Fibroblast of lung (primary cell): Measurements from ENCODE around the gene COL4A5. TPM values are rescaled to one million over a fixed set of nuclear protein-coding genes. Genes with fewer than 3 reads are reported as not detected.

Source experiments
- DNase-seq, 2 donors: peaks; one replicate each; pipeline versions ENCODE4 v3.0.0 to v3.0.0-alpha.2; 2010; ENCODE audit warnings: low read depth in 2 of 2
- H2AFZ ChIP-seq: 2 replicates; pipeline ENCODE4 v1.5.1; 2012; ENCODE audit warnings: low read length, control low read depth, inconsistent platforms
- H3K27ac ChIP-seq: 2 replicates; pipeline ENCODE4 v1.5.1; 2011; ENCODE audit warnings: low read length, control low read depth; ENCODE audit not compliant: insufficient read depth
- H3K27me3 ChIP-seq: 2 replicates; pipeline ENCODE4 v1.5.1; 2011; ENCODE audit warnings: mild to moderate bottlenecking, low read length; ENCODE audit not compliant: control insufficient read depth, insufficient read depth
- H3K36me3 ChIP-seq: 2 replicates; pipeline ENCODE4 v1.5.1; 2011; ENCODE audit warnings: low read length; ENCODE audit not compliant: control insufficient read depth, insufficient read depth
- H3K4me1 ChIP-seq: 2 replicates; pipeline ENCODE4 v1.5.1; 2011; ENCODE audit warnings: low read length; ENCODE audit not compliant: control insufficient read depth, insufficient read depth; ENCODE audit errors: extremely low read depth
- H3K4me2 ChIP-seq: 2 replicates; pipeline ENCODE4 v1.5.1; 2011; ENCODE audit warnings: low read length, control low read depth; ENCODE audit not compliant: insufficient read depth; ENCODE audit errors: extremely low read depth
- H3K4me3 ChIP-seq, 4 experiments: fragments of 200-600 bp in 1 of 4; sonication (generic) in 1 of 4; replicated peaks in 1 of 4; 2 replicates each; pipeline ENCODE4 v1.5.1; 2011 to 2016; ENCODE audit warnings: low read length in 4 of 4, low read depth in 3 of 4, mild to moderate bottlenecking in 3 of 4, control low read depth in 2 of 4, inconsistent platforms in 1 of 4, mixed read lengths in 1 of 4; ENCODE audit not compliant: insufficient read depth in 1 of 4; ENCODE audit errors: control extremely low read depth in 1 of 4
- H3K79me2 ChIP-seq: 2 replicates; pipeline ENCODE4 v1.5.1; 2012; ENCODE audit warnings: mild to moderate bottlenecking, low read length, inconsistent platforms; ENCODE audit not compliant: control insufficient read depth, insufficient read depth
- H3K9ac ChIP-seq: 2 replicates; pipeline ENCODE4 v1.5.1; 2011; ENCODE audit warnings: mild to moderate bottlenecking, low read length, control low read depth; ENCODE audit not compliant: insufficient read depth
- H3K9me3 ChIP-seq: 2 replicates; pipeline ENCODE4 v1.5.1; 2012; ENCODE audit warnings: low read depth, low read length; ENCODE audit not compliant: control insufficient read depth, insufficient read depth
- H4K20me1 ChIP-seq: 2 replicates; pipeline ENCODE4 v1.5.1; 2011; ENCODE audit warnings: low read length; ENCODE audit not compliant: control insufficient read depth, insufficient read depth; ENCODE audit errors: extremely low read depth
- EZH2 ChIP-seq: IDR thresholded peaks from 2 replicates; pipeline ENCODE4 v1.5.1; 2012; ENCODE audit warnings: low read length, control low read depth, mild to moderate bottlenecking; ENCODE audit errors: missing control alignments
- polyA plus RNA-seq, 2 donors: library from polyadenylated mRNA; depleted of rRNA in 1 of 2; stranded (reverse) in 1 of 2; unstranded in 1 of 2; fragments of >200 nt; gene quantifications; 2 replicates each; pipeline ENCODE4 v1.2.1, GENCODE V29; 2011 to 2012; ENCODE audit warnings: missing spikeins in 1 of 2
- total RNA-seq: library from RNA; depleted of rRNA; stranded (reverse); fragments of >200 nt; gene quantifications from 2 replicates; pipeline ENCODE4 v1.2.1, GENCODE V29; 2014
- TF ChIP-seq, protein P1 (sequence below), 2 donors: IDR thresholded peaks in 1 of 2; conservative IDR thresholded peaks in 1 of 2; 1 replicate in 1 of 2; 2 replicates in 1 of 2; pipeline ENCODE4 v1.5.1; 2011 to 2012; ENCODE audit warnings: low read length in 2 of 2, control low read depth in 1 of 2, inconsistent platforms in 1 of 2, low read depth in 1 of 2, mild to moderate bottlenecking in 1 of 2

Gene COL4A5
- total and polyA plus RNA-seq, 2 donors (not counting 1 experiment from before 2014, with no cell fraction given), result 4.9 to 54.7 TPM

DNA sequence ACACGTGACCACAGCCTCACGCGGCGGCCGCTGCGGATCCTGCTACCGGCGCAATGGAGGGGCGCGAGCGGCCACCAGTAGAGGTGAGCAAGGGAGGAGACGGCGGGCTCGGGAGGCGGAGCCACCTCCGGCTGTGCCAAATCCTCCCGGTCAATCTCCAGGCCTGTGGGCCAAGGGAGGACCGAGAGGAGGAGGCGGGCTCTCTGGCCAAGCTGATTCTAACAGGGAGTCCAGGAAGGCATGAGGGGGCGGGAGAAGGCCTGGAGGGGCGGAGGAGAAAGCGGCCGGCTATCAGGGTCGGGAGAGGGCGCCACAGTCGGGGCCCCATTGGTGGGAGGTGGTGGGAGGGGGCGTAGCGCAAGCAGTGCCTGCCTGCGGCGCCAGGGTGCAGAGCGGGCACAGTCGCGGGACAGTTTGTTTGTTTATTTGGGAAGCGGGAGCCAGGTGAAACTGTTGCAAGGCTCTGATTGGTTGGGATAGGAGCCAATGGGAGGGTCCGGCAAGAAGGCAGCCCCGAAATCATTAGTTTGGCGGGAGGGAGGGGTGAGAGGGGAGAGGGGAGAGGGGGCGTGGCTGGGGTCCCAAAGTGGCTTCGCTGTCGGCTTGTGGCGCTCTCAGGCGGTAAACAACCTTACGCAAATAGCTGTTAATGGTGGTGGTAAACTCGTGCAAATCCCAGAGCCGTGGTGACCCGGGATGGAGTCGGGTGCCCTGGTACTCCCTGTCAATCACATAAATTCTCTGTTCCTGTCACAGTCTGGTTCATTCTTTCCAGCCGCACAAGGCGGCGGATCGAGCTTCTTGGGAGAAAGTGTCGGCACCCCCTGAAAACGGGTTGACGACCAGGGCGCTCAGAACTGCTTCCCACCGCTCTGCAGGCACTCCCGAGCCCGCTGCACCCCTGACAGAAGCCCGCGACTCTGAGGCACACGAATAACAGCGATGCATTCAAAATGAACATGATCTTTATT is 297.2 kb downstream of the COL4A5 start, which contains the start of gene IRS4:
TSS of gene IRS4 (minus strand) at position 55 of the 971 bp plus-strand sequence.
- Histone ChIP-seq H3K4me2 (peak within 1 kb of the TSS; percentile 23), H3K36me3 (no peaks in the 10 kb centered on the region), H3K4me3 (peak within 1 kb of the TSS in 3 of 4 experiments; percentile 17 to 41 (median 41)), H3K9me3 (no peaks in the 10 kb centered on the region), H3K9ac (no peak within 1 kb of the TSS), H3K27ac (no peak within 1 kb of the TSS), H3K27me3 (peaks cover 8% of the 10 kb centered on the region), H3K4me1 (no peaks in the 10 kb centered on the region), H4K20me1 (no peaks in the 10 kb centered on the region), H2AFZ (no peak within 1 kb of the TSS), H3K79me2 (no peaks in the 10 kb centered on the region)
- TF ChIP-seq, protein P1, sequence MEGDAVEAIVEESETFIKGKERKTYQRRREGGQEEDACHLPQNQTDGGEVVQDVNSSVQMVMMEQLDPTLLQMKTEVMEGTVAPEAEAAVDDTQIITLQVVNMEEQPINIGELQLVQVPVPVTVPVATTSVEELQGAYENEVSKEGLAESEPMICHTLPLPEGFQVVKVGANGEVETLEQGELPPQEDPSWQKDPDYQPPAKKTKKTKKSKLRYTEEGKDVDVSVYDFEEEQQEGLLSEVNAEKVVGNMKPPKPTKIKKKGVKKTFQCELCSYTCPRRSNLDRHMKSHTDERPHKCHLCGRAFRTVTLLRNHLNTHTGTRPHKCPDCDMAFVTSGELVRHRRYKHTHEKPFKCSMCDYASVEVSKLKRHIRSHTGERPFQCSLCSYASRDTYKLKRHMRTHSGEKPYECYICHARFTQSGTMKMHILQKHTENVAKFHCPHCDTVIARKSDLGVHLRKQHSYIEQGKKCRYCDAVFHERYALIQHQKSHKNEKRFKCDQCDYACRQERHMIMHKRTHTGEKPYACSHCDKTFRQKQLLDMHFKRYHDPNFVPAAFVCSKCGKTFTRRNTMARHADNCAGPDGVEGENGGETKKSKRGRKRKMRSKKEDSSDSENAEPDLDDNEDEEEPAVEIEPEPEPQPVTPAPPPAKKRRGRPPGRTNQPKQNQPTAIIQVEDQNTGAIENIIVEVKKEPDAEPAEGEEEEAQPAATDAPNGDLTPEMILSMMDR (conservative IDR thresholded peaks at IDR 0.05 in 1 of 2, IDR thresholded peaks at IDR 0.05 in 1 of 2; ENCODE audit: low read depth in 1 of 2, low read length in 2 of 2), result no peak
- TF ChIP-seq EZH2, result no peak
- peak in 1 of 2 donors; percentile 8 for DNase-seq

DNA sequence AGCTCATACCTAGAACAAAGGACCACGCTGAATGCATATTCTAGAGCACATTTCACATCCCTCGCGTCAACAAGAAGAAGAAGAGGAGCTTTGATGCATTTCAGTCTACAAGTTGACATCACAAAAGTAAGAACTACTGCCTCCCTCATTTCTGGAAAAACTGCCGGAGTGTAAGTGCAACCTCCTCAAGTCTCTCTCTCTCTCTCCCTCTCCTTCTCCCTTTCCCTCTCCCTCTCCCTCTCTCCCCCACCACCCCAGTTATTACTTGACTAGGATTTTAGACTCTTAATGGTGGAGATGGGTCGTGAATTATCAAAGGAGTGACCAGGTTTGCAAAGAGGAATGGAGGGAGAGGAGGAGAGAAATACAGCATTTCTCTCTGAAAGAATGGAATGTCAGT is 298.1 kb downstream of the COL4A5 start:
- Histone ChIP-seq H3K79me2 (no peaks in the 10 kb centered on the region), H3K27me3 (peaks cover 8% of the 10 kb centered on the region), H3K4me2 (no peak overlapping the region), H4K20me1 (no peaks in the 10 kb centered on the region), H3K9ac (no peak overlapping the region), H2AFZ (no peak overlapping the region), H3K4me3 (no peak overlapping the region), H3K36me3 (no peaks in the 10 kb centered on the region), H3K9me3 (no peaks in the 10 kb centered on the region), H3K4me1 (no peaks in the 10 kb centered on the region), H3K27ac (no peak overlapping the region)
- DNase-seq, result no peak
- TF ChIP-seq EZH2, result no peak
- TF ChIP-seq, protein P1 (conservative IDR thresholded peaks at IDR 0.05 in 1 of 2, IDR thresholded peaks at IDR 0.05 in 1 of 2; ENCODE audit: low read depth in 1 of 2, low read length in 2 of 2), result no peak

DNA sequence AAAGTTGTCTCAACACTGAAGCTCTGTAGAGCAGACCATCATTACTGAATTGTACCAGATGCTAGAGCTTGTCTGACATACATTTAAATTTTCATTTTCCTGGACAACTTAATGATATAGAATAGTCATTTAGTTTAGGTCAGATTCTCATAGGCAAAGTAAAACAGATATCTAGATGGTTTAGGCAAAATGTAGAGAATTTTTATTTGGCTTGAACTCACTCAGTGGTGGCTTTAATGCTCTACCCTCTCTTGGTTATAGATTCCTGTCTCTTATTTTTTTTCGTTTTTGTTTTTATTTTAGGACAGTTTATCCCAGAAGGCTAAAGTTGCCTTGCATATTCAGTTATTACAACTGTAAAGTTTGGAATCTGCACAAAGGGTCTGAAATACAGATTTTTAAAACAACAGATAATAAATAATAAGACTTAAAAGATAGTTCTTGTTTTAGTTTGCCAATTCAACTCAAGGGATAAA is 300.7 kb downstream of the COL4A5 start:
- no peak for TF ChIP-seq EZH2
- TF ChIP-seq, protein P1 (conservative IDR thresholded peaks at IDR 0.05 in 1 of 2, IDR thresholded peaks at IDR 0.05 in 1 of 2; ENCODE audit: low read depth in 1 of 2, low read length in 2 of 2), result no peak
- Histone ChIP-seq H3K9ac (no peak overlapping the region), H3K4me2 (no peak overlapping the region), H3K79me2 (no peaks in the 10 kb centered on the region), H3K4me3 (no peak overlapping the region), H3K27me3 (no peaks in the 10 kb centered on the region), H4K20me1 (no peaks in the 10 kb centered on the region), H2AFZ (no peak overlapping the region), H3K27ac (no peak overlapping the region), H3K9me3 (no peaks in the 10 kb centered on the region), H3K4me1 (no peaks in the 10 kb centered on the region), H3K36me3 (no peaks in the 10 kb centered on the region)
- no peak for DNase-seq
